HG03575 (cell line): Measurements from ENCODE around the gene P2RY2.
"Not testable (repeated sequence)": the region's sequence is repeated elsewhere in the genome, so short reads cannot be mapped to it uniquely, and the experiment has no call there.

Experiments used
- ATAC-seq: cut with Tn5 transposase; IDR thresholded peaks from one replicate; pipeline ENCODE4 v1.9.1; 2021; ENCODE audit not compliant: unreplicated experiment, insufficient number of reproducible peaks, low FRiP score; ENCODE audit errors: extremely low read depth

The P2RY2 gene

GRCh38 chr11:73186294-73186850 lies 31.7 kb upstream of the P2RY2 start:
- ATAC-seq: no peak

- no peak for ATAC-seq
Measured at GRCh38 chr11:73186886-73187285, 31.2 kb upstream of the P2RY2 start.

GRCh38 chr11:73187854-73188253 lies 30.2 kb upstream of the P2RY2 start:
- ATAC-seq: no peak

- no peak for ATAC-seq
Measured at GRCh38 chr11:73188301-73188700, 29.8 kb upstream of the P2RY2 start.

- no peak for ATAC-seq
Measured at GRCh38 chr11:73189315-73189714, 28.8 kb upstream of the P2RY2 start.

GRCh38 chr11:73189723-73190556 lies 28.1 kb upstream of the P2RY2 start:
- no peak for ATAC-seq

GRCh38 chr11:73190557-73190885 lies 27.6 kb upstream of the P2RY2 start:
- ATAC-seq: no peak

- no peak for ATAC-seq
Measured at GRCh38 chr11:73191151-73191550, 26.9 kb upstream of the P2RY2 start.

GRCh38 chr11:73192272-73192671 lies 25.8 kb upstream of the P2RY2 start:
- no peak for ATAC-seq

GRCh38 chr11:73193251-73194033 lies 24.6 kb upstream of the P2RY2 start:
- peak; percentile 60 for ATAC-seq

- ATAC-seq: no peak
Measured at GRCh38 chr11:73194034-73194507, 24.0 kb upstream of the P2RY2 start.

- ATAC-seq: no peak
Measured at GRCh38 chr11:73194593-73194992, 23.5 kb upstream of the P2RY2 start.

- ATAC-seq: no peak
Measured at GRCh38 chr11:73195191-73196007, 22.7 kb upstream of the P2RY2 start.

GRCh38 chr11:73196576-73196975 lies 21.5 kb upstream of the P2RY2 start:
- no peak for ATAC-seq

GRCh38 chr11:73197348-73197747 lies 20.7 kb upstream of the P2RY2 start:
- ATAC-seq: no peak

- not testable (repeated sequence) for ATAC-seq
Measured at GRCh38 chr11:73197787-73198186, 20.3 kb upstream of the P2RY2 start.

GRCh38 chr11:73198677-73199076 lies 19.4 kb upstream of the P2RY2 start:
- no peak for ATAC-seq

GRCh38 chr11:73199446-73199845 lies 18.6 kb upstream of the P2RY2 start:
- no peak for ATAC-seq

- ATAC-seq: no peak
Measured at GRCh38 chr11:73200256-73200655, 17.8 kb upstream of the P2RY2 start.
